GM18873 (cell line): ENCODE data around the gene SERPINA10.

Experiments used
- ATAC-seq: cut with Tn5 transposase; IDR thresholded peaks from one replicate; pipeline ENCODE4 v1.9.1; 2021; ENCODE audit warnings: mild to moderate bottlenecking, moderate library complexity, moderate number of reproducible peaks; ENCODE audit not compliant: unreplicated experiment, low FRiP score

The SERPINA10 gene, protein sequence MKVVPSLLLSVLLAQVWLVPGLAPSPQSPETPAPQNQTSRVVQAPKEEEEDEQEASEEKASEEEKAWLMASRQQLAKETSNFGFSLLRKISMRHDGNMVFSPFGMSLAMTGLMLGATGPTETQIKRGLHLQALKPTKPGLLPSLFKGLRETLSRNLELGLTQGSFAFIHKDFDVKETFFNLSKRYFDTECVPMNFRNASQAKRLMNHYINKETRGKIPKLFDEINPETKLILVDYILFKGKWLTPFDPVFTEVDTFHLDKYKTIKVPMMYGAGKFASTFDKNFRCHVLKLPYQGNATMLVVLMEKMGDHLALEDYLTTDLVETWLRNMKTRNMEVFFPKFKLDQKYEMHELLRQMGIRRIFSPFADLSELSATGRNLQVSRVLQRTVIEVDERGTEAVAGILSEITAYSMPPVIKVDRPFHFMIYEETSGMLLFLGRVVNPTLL

DNA sequence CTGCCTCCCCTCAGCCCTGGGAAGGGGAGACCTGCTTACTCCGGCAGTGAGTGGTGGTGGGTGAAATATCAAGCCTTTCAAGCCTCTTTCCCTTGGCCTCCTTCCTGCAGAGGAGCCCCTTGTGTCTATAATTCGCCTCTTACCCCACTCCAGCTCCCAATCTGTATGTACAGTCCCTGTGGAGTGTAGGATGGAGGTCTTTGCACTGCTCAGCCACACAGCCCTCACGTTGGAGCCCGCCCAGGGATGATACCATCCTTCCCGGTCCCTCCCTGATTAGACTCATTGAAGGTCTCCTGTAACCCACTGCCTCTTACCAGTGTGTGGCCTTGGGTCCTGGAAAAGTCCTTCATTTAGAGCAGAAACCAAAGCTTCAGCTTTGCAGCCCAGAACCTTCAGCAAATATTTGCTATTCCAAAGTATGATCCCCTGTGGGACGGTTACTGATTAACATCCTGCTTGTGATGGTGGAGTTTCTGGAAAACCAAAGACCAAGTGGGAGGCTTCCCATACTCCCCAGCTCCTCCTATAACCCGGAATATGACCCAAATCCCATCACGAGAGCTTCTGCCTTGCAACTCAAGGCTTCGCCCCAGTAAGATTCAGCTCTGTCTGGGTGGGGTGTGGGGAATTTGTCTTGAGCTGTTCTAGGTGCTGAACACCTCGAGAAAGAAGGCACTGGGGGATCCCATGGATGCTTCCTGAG is at the start of gene SERPINA10:
Gene SERPINA10 (minus strand): TSS at position 397 of the 706 bp plus-strand sequence. CDS start 2,675 bp downstream, outside the sequence.
- ATAC-seq: no peak

DNA sequence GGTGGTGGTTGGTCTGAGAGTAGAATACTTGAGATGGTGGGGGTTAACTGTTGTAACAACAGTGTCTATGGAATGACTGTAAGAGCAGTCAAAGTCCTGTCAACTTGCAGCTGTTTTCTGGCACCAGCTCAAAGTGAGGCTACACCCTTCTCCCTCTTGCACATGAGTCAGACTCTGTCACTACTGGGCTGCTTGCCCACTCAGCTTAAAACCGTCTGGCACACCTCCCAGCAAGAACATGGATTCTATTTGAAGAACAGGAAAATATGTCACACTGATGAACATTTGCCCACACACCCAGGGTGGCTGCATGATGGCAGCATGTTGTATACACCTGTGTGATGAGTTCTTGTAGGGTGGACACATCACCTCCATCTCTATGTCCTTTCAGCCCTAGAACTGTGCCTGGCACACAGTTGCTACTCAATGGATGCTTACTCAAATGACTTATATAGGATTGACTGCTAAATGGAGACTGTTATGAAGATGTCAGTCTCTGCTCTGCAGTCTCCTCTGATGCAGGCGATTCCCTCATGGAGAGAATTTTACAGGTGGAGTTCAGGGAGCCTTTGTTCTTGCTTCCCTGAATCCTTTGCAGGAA is 49.4 kb upstream of the SERPINA10 start:
- ATAC-seq: no peak

DNA sequence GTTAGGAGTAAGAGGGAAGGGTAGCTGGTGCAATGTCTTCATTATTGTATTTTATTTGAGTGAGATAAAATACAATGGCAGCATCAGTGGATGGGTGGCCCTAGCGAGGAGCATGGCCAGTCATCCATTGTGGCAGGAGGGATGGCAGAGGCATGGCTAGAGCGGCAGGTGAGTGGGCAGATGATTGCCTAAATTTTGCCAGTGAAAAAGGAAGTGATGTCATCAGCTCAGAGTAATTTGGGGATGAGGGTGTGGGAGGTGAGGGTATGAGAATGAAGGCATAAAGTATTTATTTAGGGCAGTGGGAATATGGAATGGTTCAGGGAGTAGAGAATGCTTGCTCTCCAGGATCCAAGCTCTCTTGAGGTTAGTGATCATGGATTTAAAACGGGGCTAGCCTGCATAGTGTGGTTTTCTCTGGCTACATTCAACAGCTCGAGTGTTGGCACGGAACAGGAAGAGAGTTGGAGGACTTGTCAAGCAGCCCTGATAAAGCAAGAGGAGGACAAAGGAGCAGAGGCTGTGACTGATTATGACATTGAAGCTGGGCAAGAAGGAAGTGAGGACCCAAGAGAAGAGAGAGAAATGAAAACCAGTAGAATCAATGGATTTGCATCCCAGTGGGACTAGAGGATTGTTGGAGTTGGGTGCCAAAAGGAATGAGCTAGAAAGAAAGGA is 48.7 kb upstream of the SERPINA10 start:
- ATAC-seq: no peak

DNA sequence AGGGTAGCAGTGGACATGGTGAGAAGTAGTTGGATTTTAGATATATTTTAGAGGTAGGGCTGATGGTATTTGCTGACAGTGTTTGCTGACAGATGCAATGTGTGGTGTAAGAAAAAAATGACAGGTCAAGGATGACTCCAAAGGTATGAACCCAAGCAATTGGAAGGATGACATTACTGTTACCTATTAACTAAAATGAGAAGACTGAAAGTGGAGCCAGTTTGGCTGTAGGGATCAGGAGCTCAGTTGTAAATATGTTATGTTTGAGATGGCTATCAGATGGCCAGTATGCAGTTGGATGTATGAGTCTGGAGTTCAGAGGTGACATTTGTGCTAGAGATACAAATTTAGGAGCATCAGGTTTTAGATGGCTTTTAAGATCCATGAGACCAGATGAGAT is 47.5 kb upstream of the SERPINA10 start:
- no peak for ATAC-seq

DNA sequence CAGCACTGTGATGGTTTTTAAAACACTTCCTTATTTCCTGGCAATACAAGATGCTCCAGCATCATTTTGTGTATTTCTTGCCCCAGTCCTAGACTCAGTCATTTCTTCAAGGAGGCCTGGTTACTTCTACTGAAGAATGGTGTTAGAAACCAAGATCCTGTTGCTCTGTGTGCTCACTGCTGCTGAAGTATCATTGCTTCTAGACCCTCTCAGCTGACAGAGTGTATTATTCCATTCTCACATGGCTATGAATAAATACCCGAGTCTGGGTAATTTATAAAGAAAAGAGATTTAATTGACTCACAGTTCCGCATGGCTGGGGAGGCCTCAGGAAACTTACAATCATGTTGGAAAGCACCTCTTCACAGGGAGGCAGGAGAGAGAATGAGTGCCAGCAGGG is 45.0 kb upstream of the SERPINA10 start:
- ATAC-seq: no peak

DNA sequence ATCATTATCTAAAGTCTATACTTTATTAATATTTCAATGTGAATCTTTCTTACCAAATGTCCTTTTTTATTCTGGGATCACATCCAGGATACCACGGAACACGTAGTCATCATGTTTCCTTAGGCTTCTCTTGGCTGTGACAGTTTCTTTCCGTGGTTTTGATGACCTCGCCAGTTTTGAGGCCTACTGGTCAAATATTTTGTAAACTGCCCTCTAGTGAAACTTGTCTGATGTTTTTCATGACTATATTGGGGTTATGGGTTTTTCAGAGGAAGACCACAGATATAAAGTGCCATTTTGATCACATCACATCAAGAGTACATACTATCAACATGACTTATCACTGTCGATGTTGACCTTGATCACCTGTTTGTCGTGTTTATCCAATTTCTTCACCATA is 44.2 kb upstream of the SERPINA10 start:
- no peak for ATAC-seq

DNA sequence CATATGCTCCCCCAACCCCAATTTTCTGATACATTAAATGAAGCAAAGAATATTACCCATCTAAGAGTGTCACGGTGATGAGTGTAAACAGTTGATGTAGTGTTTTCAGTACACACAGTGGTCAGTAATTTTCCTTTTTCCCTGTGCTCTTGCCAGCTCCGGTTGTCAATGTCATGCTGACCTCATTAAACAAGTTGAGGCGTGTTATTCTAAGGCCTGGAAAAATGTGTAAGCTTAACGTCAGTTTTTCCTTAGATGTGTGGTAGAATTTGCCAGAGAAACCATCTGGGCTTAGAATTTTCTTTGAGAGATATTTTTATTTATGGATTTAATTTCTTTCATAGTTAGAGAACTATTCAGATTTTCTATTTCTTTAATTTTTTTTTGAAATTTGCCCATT is 41.8 kb upstream of the SERPINA10 start:
- ATAC-seq: no peak

DNA sequence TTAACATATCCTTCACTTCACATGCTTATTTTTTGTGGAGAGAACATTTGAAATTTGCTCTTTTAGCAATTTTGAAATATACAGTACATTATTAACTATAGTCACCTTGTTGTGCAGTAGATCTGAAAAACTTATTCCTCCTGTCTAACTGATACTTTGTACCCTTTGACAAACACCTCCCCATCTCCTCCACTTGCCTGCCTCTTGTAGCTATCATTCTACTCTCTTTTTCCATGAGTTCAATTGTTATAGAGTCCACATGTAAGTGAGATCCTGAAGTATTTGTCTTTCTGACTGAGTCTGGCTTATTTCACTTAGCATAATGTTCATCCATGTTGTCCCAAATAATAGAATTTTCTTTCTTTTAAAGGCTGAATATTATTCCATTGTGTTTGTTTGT is 39.5 kb upstream of the SERPINA10 start:
- ATAC-seq: no peak

DNA sequence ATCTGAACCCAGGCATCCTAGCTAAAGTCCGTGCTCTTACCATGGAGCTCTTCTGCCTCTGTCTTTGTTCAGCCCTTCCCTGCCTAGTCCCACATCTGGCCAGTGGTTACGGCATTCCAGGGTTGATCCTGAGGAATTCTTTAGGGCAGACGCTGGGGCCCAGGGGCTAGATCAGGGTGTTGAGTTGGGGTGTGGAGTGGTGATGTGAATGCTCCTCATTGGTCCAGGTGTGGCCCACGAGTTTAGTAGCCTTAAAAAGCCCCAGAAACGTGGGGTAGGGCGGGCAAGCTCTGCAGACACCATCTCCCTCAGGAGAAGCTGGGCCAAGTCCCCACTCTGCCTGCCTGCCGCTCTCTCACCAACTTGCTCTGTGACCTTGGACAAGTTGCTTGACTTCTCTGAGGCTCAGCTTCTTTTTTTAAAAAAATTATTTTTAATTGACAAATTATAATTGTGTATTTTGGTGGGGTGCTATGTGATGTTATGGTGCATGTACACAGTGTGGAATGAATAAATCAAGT is 39.1 kb upstream of the SERPINA10 start:
- ATAC-seq: no peak

DNA sequence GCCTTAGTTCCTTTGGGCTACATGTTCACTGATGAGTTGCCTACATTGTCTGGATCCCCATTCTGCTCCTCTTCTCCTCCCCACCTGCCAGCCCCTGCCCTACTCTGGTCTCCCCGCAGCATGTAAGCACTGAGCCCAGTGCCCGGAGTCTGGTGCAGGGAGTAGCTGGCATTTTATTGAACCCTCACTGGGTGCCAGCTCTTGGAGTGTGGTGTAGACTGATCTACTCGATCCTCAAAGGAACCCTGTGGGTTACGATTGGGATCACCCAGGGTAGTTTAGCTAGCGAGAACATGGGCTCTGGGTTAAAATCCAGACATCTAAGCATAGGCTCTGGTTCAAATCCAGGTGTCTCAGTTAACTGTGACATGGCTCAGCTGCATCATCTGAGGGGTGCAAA is 38.4 kb upstream of the SERPINA10 start:
- ATAC-seq: no peak

DNA sequence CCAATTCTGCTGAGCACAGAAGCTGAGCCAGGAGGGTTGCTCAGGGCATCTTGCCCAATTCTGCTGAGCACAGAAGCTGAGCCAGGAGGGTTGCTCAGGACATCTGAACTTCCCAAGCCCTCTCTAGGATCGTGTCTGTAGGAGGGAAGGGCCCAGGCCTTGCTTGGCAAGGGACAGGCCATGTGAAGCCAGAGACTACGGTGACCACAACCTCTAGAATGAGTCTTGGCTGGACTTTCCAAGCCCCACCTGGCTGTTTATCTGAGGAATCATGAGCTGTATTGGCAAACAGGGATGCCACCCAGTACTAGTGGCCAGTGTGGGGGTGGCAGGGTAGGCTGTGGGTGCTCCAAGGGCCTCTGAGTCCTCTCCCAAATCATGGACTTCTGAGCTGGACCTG is 37.8 kb upstream of the SERPINA10 start:
- no peak for ATAC-seq

DNA sequence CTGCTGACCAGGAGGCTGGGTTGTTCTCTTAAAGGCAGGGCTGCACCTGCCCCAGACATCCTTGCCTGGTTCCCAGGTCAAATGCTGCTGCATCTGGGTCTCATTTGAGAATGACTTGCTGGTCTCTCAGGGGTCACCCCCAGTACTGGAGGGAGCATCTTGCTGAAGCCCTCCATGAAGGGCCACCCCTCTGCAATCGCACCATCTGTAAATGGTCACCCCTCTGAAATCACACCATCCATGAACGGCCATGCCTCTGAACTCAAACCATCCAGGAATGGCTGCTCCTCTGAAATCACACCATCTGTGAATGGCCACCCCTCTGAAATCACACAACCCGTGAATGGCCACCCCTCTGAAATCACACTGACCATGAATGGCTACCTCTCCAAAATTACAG is 37.4 kb upstream of the SERPINA10 start:
- no peak for ATAC-seq

DNA sequence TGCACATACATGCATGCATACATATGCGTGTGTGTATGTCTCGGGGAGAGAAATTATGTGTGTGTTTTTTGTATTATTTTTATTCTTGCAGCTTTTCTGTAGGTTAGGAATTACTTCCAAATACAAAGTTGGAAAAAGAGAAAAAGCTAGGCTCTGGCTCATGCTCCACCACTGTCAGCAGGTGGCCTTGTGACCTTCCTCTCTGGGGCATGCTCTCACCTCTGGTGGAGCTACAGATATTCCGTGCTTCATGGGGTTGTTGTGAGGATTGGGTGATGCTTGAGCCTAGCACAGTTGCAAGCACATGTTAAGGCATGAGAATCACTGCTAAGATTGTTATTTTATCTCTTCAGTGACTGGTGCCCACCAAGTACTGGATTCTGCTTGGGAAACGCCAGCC is 36.8 kb upstream of the SERPINA10 start:
- ATAC-seq: no peak

DNA sequence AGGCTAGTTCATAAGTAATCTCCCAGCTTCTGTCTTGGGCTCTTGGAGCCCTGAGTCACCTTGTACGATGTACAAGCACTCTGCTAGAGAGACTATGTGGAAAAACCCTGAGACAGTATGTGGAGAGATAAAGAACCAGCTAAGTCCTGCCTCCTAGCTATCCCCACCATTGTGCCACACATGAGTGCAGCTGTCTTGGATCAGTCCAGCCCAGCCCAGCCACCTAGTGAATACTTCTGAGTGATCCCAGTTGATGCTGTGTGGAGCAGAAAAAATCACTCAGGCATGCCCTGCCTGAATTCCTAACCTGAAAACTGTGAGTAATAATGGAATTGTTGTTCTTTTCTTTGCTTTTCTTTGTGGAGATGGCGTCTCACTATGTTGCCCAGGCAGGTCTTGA is 35.1 kb upstream of the SERPINA10 start:
- no peak for ATAC-seq

DNA sequence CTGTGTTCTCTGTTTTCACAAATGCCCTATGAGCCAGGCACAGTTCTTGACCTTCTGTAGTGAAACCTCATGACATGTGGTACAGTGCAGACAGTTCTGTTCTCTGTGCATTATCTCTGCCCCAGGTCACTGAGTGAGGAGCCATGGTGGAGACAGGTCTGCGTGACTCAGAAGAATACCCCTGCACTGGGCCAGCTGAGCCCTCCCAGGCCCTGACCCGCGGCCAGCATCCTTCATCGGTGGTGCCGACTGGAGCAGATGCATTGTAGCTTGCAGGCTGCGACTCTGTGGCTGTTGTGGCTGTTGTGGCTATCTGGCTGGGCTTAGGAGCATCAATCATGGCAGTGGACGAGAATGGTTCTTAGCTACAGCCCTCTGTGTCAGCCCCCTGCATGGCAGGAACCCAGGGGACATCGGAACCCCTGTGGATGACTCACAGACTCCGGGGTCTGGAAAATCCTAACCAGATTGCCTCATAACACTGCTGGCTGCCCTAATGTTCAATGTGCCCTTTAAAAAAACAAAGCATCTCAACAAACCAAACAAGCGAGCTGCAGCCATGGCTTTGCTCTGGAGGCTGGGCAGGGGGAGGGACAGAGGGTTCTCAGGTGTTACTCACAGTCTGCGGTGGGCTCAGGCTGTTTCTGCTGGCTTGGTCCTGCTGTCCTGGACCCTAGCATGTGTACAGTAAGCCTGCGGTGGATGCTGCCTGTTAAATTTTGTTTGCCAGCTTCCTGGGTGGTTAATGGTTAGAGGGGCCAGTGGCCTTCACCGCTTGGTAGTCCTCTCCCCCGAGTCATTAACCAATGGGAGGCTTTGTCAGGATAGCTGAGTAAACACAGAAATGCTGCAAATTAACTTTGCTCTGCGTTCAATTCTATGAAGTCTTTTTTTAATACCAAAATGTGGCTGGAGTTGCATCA is 29.8 kb upstream of the SERPINA10 start, which contains the start of gene SERPINA6:
Gene SERPINA6 (minus strand): TSS at position 689 of the 923 bp plus-strand sequence. CDS start 8,688 bp downstream, outside the sequence.
- ATAC-seq: no peak

DNA sequence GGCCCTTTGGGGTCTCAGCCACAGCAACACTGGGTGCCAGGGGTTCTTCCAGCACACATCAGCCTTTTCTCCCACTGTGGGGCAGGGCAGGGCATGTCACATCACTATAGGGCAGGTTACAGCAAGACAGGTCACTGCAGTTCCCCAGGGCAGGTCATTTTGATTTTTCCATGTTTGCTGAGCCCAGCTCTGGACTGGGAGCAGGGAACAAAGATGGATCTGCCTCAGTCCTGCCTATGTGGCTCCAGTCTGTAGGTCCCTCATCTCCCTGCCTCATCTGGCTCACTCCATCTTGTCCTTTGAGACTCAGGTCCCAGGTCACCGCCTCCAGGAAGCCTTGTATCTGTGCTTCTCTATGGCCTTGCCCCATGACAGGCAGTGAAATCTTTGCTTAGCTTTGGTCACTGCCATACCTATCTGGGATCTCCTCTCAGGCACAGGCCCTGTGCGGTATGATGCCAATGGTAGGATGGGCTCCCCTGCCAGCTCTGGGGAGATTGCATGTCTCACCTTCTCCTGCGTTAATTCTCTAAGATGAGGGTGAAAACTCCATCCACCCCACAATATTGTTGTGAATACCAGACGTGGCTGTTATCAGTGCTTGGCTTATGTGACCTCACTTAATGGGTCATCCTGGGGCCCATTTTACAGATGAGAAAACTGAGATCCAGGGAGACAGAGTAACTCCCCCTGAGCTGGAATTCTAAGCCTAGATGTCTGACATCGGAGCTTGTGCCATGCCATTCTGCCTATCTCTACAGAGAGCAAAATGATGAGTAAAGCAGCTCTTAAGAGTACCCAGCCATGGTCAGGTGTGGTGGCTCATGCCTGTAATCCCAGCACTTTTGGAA is 28.6 kb upstream of the SERPINA10 start:
- ATAC-seq: no peak

DNA sequence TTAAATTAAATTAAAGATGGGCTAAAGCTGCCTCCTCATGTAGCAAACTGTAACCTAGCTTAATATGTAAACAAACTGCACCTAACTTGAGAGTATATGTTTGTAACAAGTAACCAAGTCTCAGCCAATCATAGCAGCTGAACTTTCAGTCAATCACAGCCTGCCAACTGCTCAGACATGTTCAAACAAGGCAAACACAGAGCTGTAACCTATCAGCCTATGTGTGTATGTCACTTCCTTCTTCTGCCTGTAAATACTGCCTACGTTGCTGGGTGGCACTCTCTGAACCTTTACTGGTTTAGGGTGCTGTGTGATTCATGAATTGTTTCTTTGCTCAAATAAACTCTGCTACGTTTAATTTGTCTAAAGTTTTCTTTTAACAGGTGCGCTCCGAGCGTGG is 27.2 kb upstream of the SERPINA10 start:
- no peak for ATAC-seq

DNA sequence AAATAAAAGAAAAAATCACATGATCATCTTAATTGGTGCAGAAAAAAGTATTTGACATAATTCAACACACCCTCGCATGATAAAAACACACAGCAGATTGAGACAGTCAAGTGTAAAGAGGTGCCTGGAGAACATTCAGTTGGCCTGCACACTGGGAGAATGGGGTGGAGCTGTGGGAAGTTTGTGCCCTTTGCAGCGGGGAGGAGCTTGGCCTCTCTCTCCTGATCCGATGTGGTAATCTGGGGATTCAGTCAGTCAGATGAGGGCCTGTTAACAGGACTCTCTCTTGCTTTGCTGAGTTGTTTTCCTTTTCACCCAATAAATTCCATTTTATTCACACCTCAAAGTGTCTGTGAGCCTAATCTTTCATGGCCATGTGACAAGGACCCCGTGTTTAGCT is 24.2 kb upstream of the SERPINA10 start:
- no peak for ATAC-seq

DNA sequence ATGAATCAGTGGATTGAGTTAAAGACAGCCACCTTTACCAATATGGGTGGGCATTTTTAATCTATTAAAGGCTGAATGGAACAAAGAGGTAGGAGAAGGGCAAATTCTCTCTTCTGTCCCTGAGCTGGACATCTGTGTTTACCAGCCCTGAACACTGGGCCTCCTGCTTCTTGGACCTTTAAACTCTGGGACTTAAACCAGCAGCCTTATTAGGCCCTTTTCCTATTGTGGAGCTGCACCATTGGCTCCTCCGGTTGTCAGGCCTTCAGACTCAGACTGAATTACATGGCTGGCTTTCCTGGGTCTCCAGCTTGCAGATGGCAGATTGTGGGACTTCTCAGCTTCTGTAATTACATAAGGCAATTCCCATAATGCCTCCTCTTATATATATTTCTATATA is 23.6 kb upstream of the SERPINA10 start:
- no peak for ATAC-seq
